ENCODE measurements around the gene KDSR.

KDSR gene

GRCh38 chr18:63314062-63314790 lies 52.8 kb downstream of the KDSR start:
- no peaks in the 10 kb centered on the region for H3K27me3 ChIP-seq
- no peaks in the 10 kb centered on the region for H3K36me3 ChIP-seq
- no peak for DNase-seq
- H3K4me1 ChIP-seq, result peaks cover 2% of the 10 kb centered on the region; the same call in 1 of the 2 replicates
- H3K9me3 ChIP-seq, result no peaks in the 10 kb centered on the region
- H3K4me3 ChIP-seq (ENCODE audit: low read depth, low read length), result no peak overlapping the region
- TF ChIP-seq CTCF (IDR thresholded peaks at IDR 0.05; ENCODE audit: low read depth, low read length), result no peak

GRCh38 chr18:63313396-63313917 lies 53.5 kb downstream of the KDSR start:
- H3K4me1 ChIP-seq, result peaks cover 2% of the 10 kb centered on the region; the same call in 1 of the 2 replicates
- DNase-seq, result no peak
- TF ChIP-seq CTCF (IDR thresholded peaks at IDR 0.05; ENCODE audit: low read depth, low read length), result no peak
- H3K9me3 ChIP-seq, result no peaks in the 10 kb centered on the region
- no peak overlapping the region for H3K4me3 ChIP-seq (ENCODE audit: low read depth, low read length)
- H3K36me3 ChIP-seq, result no peaks in the 10 kb centered on the region
- H3K27me3 ChIP-seq, result no peaks in the 10 kb centered on the region

GRCh38 chr18:63312737-63313395 lies 54.1 kb downstream of the KDSR start:
- H3K36me3 ChIP-seq, result no peaks in the 10 kb centered on the region
- H3K9me3 ChIP-seq, result no peaks in the 10 kb centered on the region
- no peak overlapping the region for H3K4me3 ChIP-seq (ENCODE audit: low read depth, low read length)
- no peaks in the 10 kb centered on the region for H3K27me3 ChIP-seq
- TF ChIP-seq CTCF (IDR thresholded peaks at IDR 0.05; ENCODE audit: low read depth, low read length), result no peak
- no peak for DNase-seq
- peaks cover 2% of the 10 kb centered on the region; the same call in 1 of the 2 replicates for H3K4me1 ChIP-seq

- H3K9me3 ChIP-seq, result no peaks in the 10 kb centered on the region
- peaks cover 2% of the 10 kb centered on the region; the same call in 1 of the 2 replicates for H3K4me1 ChIP-seq
- H3K4me3 ChIP-seq (ENCODE audit: low read depth, low read length), result no peak overlapping the region
- H3K36me3 ChIP-seq, result no peaks in the 10 kb centered on the region
- no peaks in the 10 kb centered on the region for H3K27me3 ChIP-seq
- no peak for TF ChIP-seq CTCF (IDR thresholded peaks at IDR 0.05; ENCODE audit: low read depth, low read length)
- DNase-seq, result no peak
Measured at GRCh38 chr18:63312019-63312409, 55.0 kb downstream of the KDSR start.

DNA sequence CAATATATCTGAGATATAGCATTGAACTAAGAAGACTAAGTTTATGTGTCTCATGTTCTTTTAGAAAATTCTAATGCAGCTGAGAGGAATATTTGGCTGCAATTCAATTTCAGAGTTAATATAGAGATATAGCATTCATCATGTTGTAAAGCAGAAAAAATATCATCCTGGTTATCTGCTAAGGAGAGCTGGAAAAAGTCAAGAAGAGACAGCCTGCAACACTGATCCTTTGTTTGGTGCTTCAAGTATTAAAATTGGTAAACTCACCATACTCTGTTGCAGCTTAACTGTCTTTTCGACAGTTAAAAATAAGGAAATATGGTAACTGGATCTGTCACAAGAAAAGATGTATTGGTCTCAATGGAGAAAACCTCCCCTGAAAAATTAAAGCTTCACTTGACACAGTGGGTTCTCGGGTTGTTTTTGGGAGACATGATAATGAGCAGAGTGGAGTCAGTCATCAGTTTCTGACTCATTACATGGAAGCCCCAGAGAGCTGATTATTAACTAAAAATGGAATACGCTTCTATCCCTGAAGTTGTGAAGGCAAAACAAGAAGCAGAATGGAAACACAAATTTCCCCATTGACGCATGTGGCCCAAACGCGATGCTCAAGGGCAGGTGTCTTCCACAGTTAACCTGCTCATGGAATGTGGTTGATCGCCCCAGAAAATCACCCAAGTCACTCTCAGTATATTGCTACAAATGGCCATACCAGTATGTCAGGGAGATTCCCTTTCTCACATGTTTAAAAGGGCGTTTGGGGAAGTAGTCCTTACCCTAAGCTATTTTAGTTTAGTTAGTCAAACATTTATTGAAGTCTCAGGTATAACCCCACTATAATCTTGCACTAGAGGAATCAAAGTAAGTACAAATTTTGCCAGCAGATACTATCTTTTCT lies 55.6 kb downstream of the KDSR start:
- Histone ChIP-seq H3K9me3 (no peaks in the 10 kb centered on the region), H3K4me3 (ENCODE audit: low read depth, low read length) (no peak overlapping the region), H3K36me3 (no peaks in the 10 kb centered on the region), H3K27me3 (no peaks in the 10 kb centered on the region), H3K4me1 (peaks cover 2% of the 10 kb centered on the region; the same call in 1 of the 2 replicates)
- no peak for TF ChIP-seq CTCF (IDR thresholded peaks at IDR 0.05; ENCODE audit: low read depth, low read length)
- no peak for DNase-seq

Measured in BE2C (cell line).